K562 (cell line): ENCODE results near the gene KRT5. TPM values are rescaled to one million over a fixed set of nuclear protein-coding genes. Genes with fewer than 3 reads are reported as not detected.

Source experiments
- ATAC-seq: fragments of 200-7000 bp; cut with Tn5 transposase; 3 replicates; pipeline ENCODE4 v1.9.1; 2020; ENCODE audit warnings: moderate library complexity
- BruUV-seq: library from RNA; stranded (reverse); fragments of 400-500 nt; replicated peaks from 2 replicates; lab custom pipeline; 2021; lab: Mats Ljungman, UMichigan
- CTCF ChIA-PET: fragments of 300-600 bp; formaldehyde crosslinking; extraction: SDS; loops from one replicate; lab custom pipeline; 2021; ENCODE audit warnings: low intra/inter-chr PET ratio; lab: Yijun Ruan, JAX
- POLR2A ChIA-PET: fragments of 300-600, 350-650 bp; sonication (Branson Sonifier 250); formaldehyde crosslinking; extraction: SDS; loops from one replicate; lab custom pipeline; 2021; ENCODE audit warnings: antibody characterized with exemption, inconsistent platforms; lab: Yijun Ruan, JAX
- DNase-seq, 4 experiments: peaks; one replicate each; pipeline versions ENCODE4 v3.0.0 to v3.0.0-alpha.2; 2011 to 2018; ENCODE audit warnings: low spot score in 3 of 4, mixed read lengths in 3 of 4; ENCODE audit errors: extremely low read depth in 1 of 4
- FAIRE-seq: peaks from 2 replicates; lab custom pipeline; 2011; peaks lifted over from hg19 to GRCh38; lab: Jason Lieb, UNC
- H2AFZ ChIP-seq: 2 replicates; pipeline ENCODE4 v1.6.0; 2011; ENCODE audit warnings: low read depth, low read length, control low read depth, inconsistent platforms
- H3K27ac ChIP-seq: fragments of 200-600 bp; 3 replicates; pipeline ENCODE4 v1.8.0; 2011; ENCODE audit warnings: low read depth, mild to moderate bottlenecking, control low read depth, inconsistent platforms, low read length, moderate library complexity, mixed read lengths; ENCODE audit errors: extremely low read depth
- H3K27me3 ChIP-seq, 2 experiments: fragments of 300-600 bp in 1 of 2; 2 replicates in 1 of 2; 3 replicates in 1 of 2; pipeline versions ENCODE4 v1.6.0 to v1.8.0; 2011; ENCODE audit warnings: inconsistent platforms in 2 of 2, low read length in 2 of 2, mild to moderate bottlenecking in 1 of 2, mixed read lengths in 1 of 2, moderate library complexity in 1 of 2; ENCODE audit not compliant: control insufficient read depth in 2 of 2, insufficient read depth in 2 of 2
- H3K36me3 ChIP-seq: fragments of 300-600 bp; 3 replicates; pipeline ENCODE4 v1.8.0; 2011; ENCODE audit warnings: mild to moderate bottlenecking, low read length, inconsistent platforms; ENCODE audit not compliant: control insufficient read depth, insufficient read depth
- H3K4me1 ChIP-seq, 2 experiments: fragments of 200-600 bp in 1 of 2; replicated peaks in 1 of 2; 2 replicates in 1 of 2; 3 replicates in 1 of 2; pipeline versions ENCODE4 v1.5.1 to v1.8.0; 2011; ENCODE audit warnings: inconsistent platforms in 2 of 2, low read length in 2 of 2, mild to moderate bottlenecking in 1 of 2, mixed read lengths in 1 of 2, moderate library complexity in 1 of 2; ENCODE audit not compliant: control insufficient read depth in 2 of 2, insufficient read depth in 2 of 2
- H3K4me2 ChIP-seq: 2 replicates; pipeline ENCODE4 v1.6.1; 2011; ENCODE audit warnings: low read length, control low read depth, inconsistent platforms, mixed read lengths; ENCODE audit not compliant: insufficient read depth
- H3K4me3 ChIP-seq: fragments of 200-600 bp; sonication (generic), shearing (Covaris generic); 2 replicates; pipeline ENCODE4 v1.5.1; 2016; ENCODE audit warnings: control low read depth, inconsistent platforms
- H3K79me2 ChIP-seq: fragments of 200-600 bp; 3 replicates; pipeline ENCODE4 v1.8.0; 2011; ENCODE audit warnings: low read length, inconsistent platforms; ENCODE audit not compliant: control insufficient read depth, insufficient read depth
- H3K9ac ChIP-seq, 2 experiments: 2 replicates each; pipeline versions ENCODE4 v1.6.0 to v1.6.1; 2011; ENCODE audit warnings: low read depth in 2 of 2, low read length in 2 of 2, control low read depth in 1 of 2, inconsistent platforms in 1 of 2, mild to moderate bottlenecking in 1 of 2, mixed read lengths in 1 of 2; ENCODE audit not compliant: insufficient read depth in 1 of 2
- H3K9me1 ChIP-seq: one replicate; pipeline ENCODE4 v1.6.0; 2011; ENCODE audit warnings: inconsistent platforms, mild to moderate bottlenecking, low read length, moderate library complexity; ENCODE audit not compliant: control insufficient read depth, insufficient read depth
- H3K9me3 ChIP-seq: replicated peaks from 2 replicates; pipeline ENCODE4 v1.5.1; 2011; ENCODE audit warnings: low read depth, low read length, inconsistent platforms; ENCODE audit not compliant: control insufficient read depth, insufficient read depth
- H4K20me1 ChIP-seq: replicated peaks from 2 replicates; pipeline ENCODE4 v1.6.1; 2011; ENCODE audit warnings: low read length, inconsistent platforms, mixed read lengths; ENCODE audit not compliant: control insufficient read depth, insufficient read depth
- CEBPB ChIP-seq: fragments of 450-650 bp; IDR thresholded peaks from 2 replicates; pipeline ENCODE4 v1.6.1; 2016; ENCODE audit warnings: missing genetic modification characterization, missing compliant biosample characterization
- ETV5 ChIP-seq: sonication (generic); formaldehyde crosslinking; IDR thresholded peaks from 2 replicates; pipeline ENCODE4 v1.4.0; 2020; ENCODE audit warnings: low read depth, mild to moderate bottlenecking, missing genetic modification reagents
- GABPB1 ChIP-seq: sonication (generic); formaldehyde crosslinking; IDR thresholded peaks from 2 replicates; pipeline ENCODE4 v1.8.0; 2022; ENCODE audit warnings: mild to moderate bottlenecking, missing genetic modification reagents
- GTF2F1 ChIP-seq: IDR thresholded peaks from 2 replicates; pipeline ENCODE4 v1.6.1; 2011; ENCODE audit warnings: low read depth, low read length, improper control_type of control experiment
- MTF1 ChIP-seq: fragments of 250-450 bp; sonication (Bioruptor Pico); IDR thresholded peaks from 2 replicates; pipeline ENCODE4 v1.9.0; 2021; ENCODE audit warnings: moderate library complexity, mild to moderate bottlenecking, inconsistent platforms, borderline replicate concordance
- ZNF224 ChIP-seq: sonication (generic); formaldehyde crosslinking; IDR thresholded peaks from 2 replicates; pipeline ENCODE4 v1.8.0; 2022; ENCODE audit warnings: mild to moderate bottlenecking, missing genetic modification reagents
- WGBS: fragments of 100-300 bp; shearing (Covaris generic); methylation state at CpG from one replicate; pipeline ENCODE4 v1.1.6; 2016; ENCODE audit warnings: low coverage, mixed read lengths; ENCODE audit not compliant: insufficient coverage; ENCODE audit errors: missing lambda C conversion rate; 5-methylcytosine and 5-hydroxymethylcytosine counted together
- in situ Hi-C: fragments of 300-500 bp; cut with MboI; formaldehyde crosslinking; loops from 4 replicates; pipeline ENCODE4 v1.15.0; 2018; ENCODE audit warnings: inconsistent platforms, mixed read lengths
- intact Hi-C: fragments of 100-400 bp; cut with micrococcal nuclease; formaldehyde crosslinking; loops from 2 replicates; pipeline ENCODE4 v1.14.2; 2022
- polyA plus RNA-seq, 8 experiments: library from polyadenylated mRNA; depleted of rRNA in 4 of 8; stranded (reverse) in 5 of 8; unstranded in 3 of 8; fragments of >200 nt; fragmentation: Nextera tagmentation in 2 of 8; fragmentation: Illumina TruSeq in 1 of 8; extraction: Ambion mirVana in 2 of 8; extraction: Trizol in 1 of 8; gene quantifications; 2 replicates each; pipeline versions ENCODE4 v1.2.1 to v1.2.3, GENCODE V29; 2011 to 2014; ENCODE audit warnings: inconsistent platforms in 1 of 8, missing spikeins in 1 of 8
- total RNA-seq, 7 experiments: library from RNA; depleted of rRNA in 6 of 7; stranded (reverse); fragments of >200 nt in 6 of 7; fragmentation: Illumina TruSeq in 2 of 7; extraction: Trizol in 2 of 7; gene quantifications; 2 replicates each; pipeline versions ENCODE4 v1.2.1 to v1.2.3, GENCODE V29; 2011 to 2021; ENCODE audit warnings: low replicate concordance in 1 of 7

KRT5 gene
- total and polyA plus RNA-seq, 9 of the 15 experiments (the other 6 are each of a cell fraction or from before 2014, with no cell fraction given): 0.32 TPM; not detected in 8

- no peak for ATAC-seq
- intact Hi-C loops: no loop called here
- FAIRE-seq: no peak
- no peak overlapping the region for H3K27ac ChIP-seq
- H3K36me3 ChIP-seq: no peaks in the 10 kb centered on the region
- no peak overlapping the region for H3K4me2 ChIP-seq
- no TSS peak for BruUV-seq
- H3K9ac ChIP-seq: no peak overlapping the region
- H3K4me1 ChIP-seq: no peaks in the 10 kb centered on the region; a peak in 1 of 5 replicates
- H3K9me3 ChIP-seq: no peaks in the 10 kb centered on the region
- no peak overlapping the region for H3K4me3 ChIP-seq
- H3K27me3 ChIP-seq: peaks cover 12 to 63% of the 10 kb centered on the region in 2 experiments; a peak in 4 of 5 replicates
- POLR2A ChIA-PET: interaction anchor here (0.6 kb wide), 1 partner anchor 93 kb away, joined by 3 read pairs; no protein-coding TSS in a partner anchor
- 2% methylated on average over 4 of the region's 4 CpGs for WGBS
- H3K9me1 ChIP-seq: no peaks in the 10 kb centered on the region
- H4K20me1 ChIP-seq: peaks cover 7% of the 10 kb centered on the region
- H2AFZ ChIP-seq: no peak overlapping the region
- no peak for DNase-seq
- CTCF ChIA-PET: no interaction called here
- in situ Hi-C loops: no loop called here
- no peaks in the 10 kb centered on the region for H3K79me2 ChIP-seq
- TF ChIP-seq ETV5 (CRISPR knock-in tag) (no peak), MTF1 (CRISPR knock-in tag) (no peak), ZNF224 (no peak), GABPB1 (CRISPR knock-in tag) (no peak), GTF2F1 (no peak), CEBPB (tag) (no peak)
Measured at GRCh38 chr12:52523824-52524223, 3.6 kb upstream of the KRT5 start.
